ENCODE measurements around the gene JAKMIP3. TPM values are rescaled to one million over a fixed set of nuclear protein-coding genes. Genes with fewer than 3 reads are reported as not detected.

JAKMIP3 gene
- total RNA-seq, 1 experiment from 2014 or later, result 0.17 TPM

- ATAC-seq (no peak), DNase-seq (ENCODE audit: low read depth, low spot score) (no peak)
- no peaks in the 10 kb centered on the region for H3K36me3 ChIP-seq (ENCODE audit: control insufficient read depth in 1 of 2, insufficient read depth in 2 of 2, low read length in 2 of 2)
- H4K20me1 ChIP-seq (ENCODE audit: insufficient read depth), result no peaks in the 10 kb centered on the region
- ChIA-PET CTCF (no interaction called here), RAD21 (ENCODE audit: low non-redundant PET in 1 of 2, low total read pairs in 2 of 2, uncharacterized antibody in 2 of 2, unreplicated experiment in 2 of 2) (no interaction called here), POLR2A (no interaction called here)
- no peaks in the 10 kb centered on the region for H3K27me3 ChIP-seq (ENCODE audit: insufficient read depth, low read length)
- no peak overlapping the region for H3K4me3 ChIP-seq (replicated peaks in 1 of 2; ENCODE audit: low read depth in 1 of 2, low read length in 2 of 2)
- H3K9ac ChIP-seq (ENCODE audit: low read length), result no peak overlapping the region
- H3K79me2 ChIP-seq (ENCODE audit: insufficient read depth, low read length), result no peaks in the 10 kb centered on the region
- H3K9me3 ChIP-seq (ENCODE audit: control insufficient read depth in 1 of 2, insufficient read depth in 1 of 2, low read depth in 1 of 2, low read length in 2 of 2), result no peaks in the 10 kb centered on the region
- H3K4me2 ChIP-seq (ENCODE audit: low read length), result no peak overlapping the region
- no peak for TF ChIP-seq ZBTB33 (IDR thresholded peaks at IDR 0.05; ENCODE audit: extremely low read depth, insufficient replicate concordance, low read length)
- TF ChIP-seq ZNF274 (IDR thresholded peaks at IDR 0.05; ENCODE audit: low read depth, low read length), result no peak
- TF ChIP-seq EZH2phosphoT487 (IDR thresholded peaks at IDR 0.05; ENCODE audit: borderline replicate concordance), result no peak
- no peak for TF ChIP-seq CEBPB (IDR thresholded peaks at IDR 0.05; ENCODE audit: low read depth)
- no peak for TF ChIP-seq ATF3 (IDR thresholded peaks at IDR 0.05)
- no peak for TF ChIP-seq POLR2A (IDR thresholded peaks at IDR 0.05; ENCODE audit: borderline replicate concordance, extremely low read depth, insufficient read depth, insufficient read length)
- no peak for TF ChIP-seq RAD21 (IDR thresholded peaks at IDR 0.05; ENCODE audit: low read depth)
- no peak for TF ChIP-seq EGR1 (IDR thresholded peaks at IDR 0.05; ENCODE audit: low read depth)
- no peak for TF ChIP-seq REST (IDR thresholded peaks at IDR 0.05; ENCODE audit: low read depth)
- no peak for TF ChIP-seq YY1 (IDR thresholded peaks at IDR 0.05; ENCODE audit: extremely low read depth, insufficient replicate concordance, low read depth, low read length)
- no peak for TF ChIP-seq EZH2 (IDR thresholded peaks at IDR 0.05)
- TF ChIP-seq POLR2AphosphoS5 (IDR thresholded peaks at IDR 0.05; ENCODE audit: low read depth, low read length), result no peak
- no peak for TF ChIP-seq SP1 (IDR thresholded peaks at IDR 0.05; ENCODE audit: low read depth)
- TF ChIP-seq TCF7L2 (IDR thresholded peaks at IDR 0.05; ENCODE audit: borderline replicate concordance, extremely low read depth, insufficient read depth, insufficient read length), result no peak
- TF ChIP-seq CBX3 (IDR thresholded peaks at IDR 0.05; ENCODE audit: low read depth), result no peak
- TF ChIP-seq SIN3A (IDR thresholded peaks at IDR 0.05; ENCODE audit: low read depth), result no peak
- no peak for TF ChIP-seq JUND (IDR thresholded peaks at IDR 0.05)
- no peak for TF ChIP-seq FOSL1 (IDR thresholded peaks at IDR 0.05; ENCODE audit: low read depth)
- no peak for TF ChIP-seq SRF (IDR thresholded peaks at IDR 0.05; ENCODE audit: low read depth)
- H2AFZ ChIP-seq (ENCODE audit: low read depth, low read length, poor library complexity, severe bottlenecking), result no peak overlapping the region
- intact Hi-C loops (cut with micrococcal nuclease), result no loop called here
- no peaks in the 10 kb centered on the region for H3K4me1 ChIP-seq (ENCODE audit: control insufficient read depth in 1 of 2, insufficient read depth in 2 of 2, low read length in 2 of 2)
- H3K27ac ChIP-seq (ENCODE audit: low read depth, low read length), result no peak overlapping the region
- no TSS peak for BruUV-seq (replicated peaks)
- H3K9me2 ChIP-seq (ENCODE audit: insufficient read depth), result no peaks in the 10 kb centered on the region
These were observed 24.4 kb upstream of the JAKMIP3 start for GRCh38 chr10:132041340-132041739.
